T-helper 17 cell (primary cell): ENCODE measurements around the gene MAP2. TPM values are rescaled to one million over a fixed set of nuclear protein-coding genes. Genes with fewer than 3 reads are reported as not detected.

Source experiments
- ATAC-seq: fragments of 150-1000 bp; cut with Tn5 transposase; 2 replicates; pipeline ENCODE4 v1.10.0; 2021; ENCODE audit warnings: mild to moderate bottlenecking, moderate library complexity
- DNase-seq, 3 donors: peaks; one replicate each; pipeline versions ENCODE4 v3.0.0 to v3.0.0-alpha.2; 2020 to 2021
- H3K9me3 ChIP-seq: one replicate; pipeline ENCODE4 v1.7.0; 2013; ENCODE audit warnings: low read length, mild to moderate bottlenecking; ENCODE audit not compliant: control insufficient read depth, poor library complexity, severe bottlenecking
- H3K27ac Mint-ChIP-seq: one replicate; pipeline ENCODE4 v1.8.0; 2022; ENCODE audit warnings: mild to moderate bottlenecking, moderate library complexity, mixed read lengths
- H3K27me3 Mint-ChIP-seq: one replicate; pipeline ENCODE4 v1.8.0; 2022; ENCODE audit warnings: mixed read lengths
- H3K36me3 Mint-ChIP-seq: one replicate; pipeline ENCODE4 v1.8.0; 2022; ENCODE audit warnings: low read depth, mixed read lengths
- H3K4me1 Mint-ChIP-seq: one replicate; pipeline ENCODE4 v1.8.0; 2022; ENCODE audit warnings: mild to moderate bottlenecking, mixed read lengths
- H3K4me3 Mint-ChIP-seq: one replicate; pipeline ENCODE4 v1.8.0; 2022; ENCODE audit warnings: mild to moderate bottlenecking, moderate library complexity, mixed read lengths
- total RNA-seq, 4 donors: library from RNA in 2 of 4; stranded (reverse) in 2 of 4; gene quantifications; one replicate each; pipeline ENCODE4 v1.2.3 and lab custom pipeline; 2022 to 2026

The MAP2 gene
- total RNA-seq, 2 donors from 2014 or later = 0.17 to 0.94 TPM

GRCh38 chr2:209445485-209445884, 21.6 kb downstream of the MAP2 start:
- ATAC-seq (no peak), DNase-seq (no peak)
- H3K27ac Mint-ChIP-seq = no peak overlapping the region
- no peaks in the 10 kb centered on the region for H3K9me3 ChIP-seq
- H3K36me3 Mint-ChIP-seq = no peaks in the 10 kb centered on the region
- H3K4me1 Mint-ChIP-seq = no peaks in the 10 kb centered on the region
- no peak overlapping the region for H3K4me3 Mint-ChIP-seq
- no peaks in the 10 kb centered on the region for H3K27me3 Mint-ChIP-seq

GRCh38 chr2:209451209-209451834, 27.5 kb downstream of the MAP2 start:
- Mint-ChIP-seq H3K4me3 (no peak overlapping the region), H3K27ac (no peak overlapping the region), H3K27me3 (no peaks in the 10 kb centered on the region), H3K4me1 (no peaks in the 10 kb centered on the region), H3K36me3 (no peaks in the 10 kb centered on the region)
- ATAC-seq (no peak), DNase-seq (no peak)
- H3K9me3 ChIP-seq = no peaks in the 10 kb centered on the region

GRCh38 chr2:209456489-209456888, 32.6 kb downstream of the MAP2 start:
- H3K9me3 ChIP-seq = no peaks in the 10 kb centered on the region
- no peak overlapping the region for H3K27ac Mint-ChIP-seq
- no peaks in the 10 kb centered on the region for H3K27me3 Mint-ChIP-seq
- DNase-seq (no peak), ATAC-seq (no peak)
- no peaks in the 10 kb centered on the region for H3K4me1 Mint-ChIP-seq
- no peaks in the 10 kb centered on the region for H3K36me3 Mint-ChIP-seq
- H3K4me3 Mint-ChIP-seq = no peak overlapping the region

GRCh38 chr2:209458008-209458979, 34.4 kb downstream of the MAP2 start:
- no peak overlapping the region for H3K27ac Mint-ChIP-seq
- H3K9me3 ChIP-seq = no peaks in the 10 kb centered on the region
- ATAC-seq = no peak

GRCh38 chr2:209459359-209459758, 35.5 kb downstream of the MAP2 start:
- H3K4me3 Mint-ChIP-seq = no peak overlapping the region
- H3K27ac Mint-ChIP-seq = no peak overlapping the region
- H3K36me3 Mint-ChIP-seq = no peaks in the 10 kb centered on the region

More at GRCh38 chr2:209458008-209458979, 34.4 kb downstream of the MAP2 start:
- Mint-ChIP-seq H3K4me3 (no peak overlapping the region), H3K36me3 (no peaks in the 10 kb centered on the region), H3K27me3 (no peaks in the 10 kb centered on the region), H3K4me1 (no peaks in the 10 kb centered on the region)
- no peak for DNase-seq

DNA sequence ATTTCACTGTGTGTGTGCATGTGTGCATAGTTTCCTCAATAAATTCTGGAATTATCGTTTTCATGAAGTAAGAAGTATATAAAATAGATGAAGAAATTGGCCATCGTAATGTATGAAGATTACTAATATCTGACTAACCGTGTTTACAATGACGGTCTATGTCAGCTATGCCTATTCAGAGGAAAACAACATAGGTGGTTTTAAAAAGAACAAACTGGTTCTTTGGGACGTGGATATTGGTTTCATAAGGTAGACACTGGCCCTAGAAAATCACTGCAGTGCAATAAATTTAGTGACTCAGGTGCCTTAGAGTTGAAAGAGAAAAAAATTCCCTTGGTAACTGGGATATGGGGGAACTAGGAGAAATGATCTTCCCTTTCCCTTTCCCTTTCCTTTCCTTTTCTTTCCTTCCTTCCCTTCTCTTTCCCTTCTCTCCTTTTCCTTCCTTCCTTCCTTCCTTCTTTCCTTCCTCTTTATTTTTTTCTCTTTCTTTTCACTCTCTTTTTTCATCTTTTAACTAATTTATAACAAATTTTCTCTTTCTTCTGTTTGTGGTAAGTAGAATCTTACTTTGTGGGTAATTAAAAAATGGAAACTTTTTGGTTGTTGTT, 36.4 kb downstream of the MAP2 start:
- no peaks in the 10 kb centered on the region for H3K4me1 Mint-ChIP-seq

More at GRCh38 chr2:209459359-209459758, 35.5 kb downstream of the MAP2 start:
- H3K4me1 Mint-ChIP-seq = no peaks in the 10 kb centered on the region
- ATAC-seq = no peak
- H3K27me3 Mint-ChIP-seq = no peaks in the 10 kb centered on the region
- H3K9me3 ChIP-seq = no peaks in the 10 kb centered on the region
- DNase-seq = no peak

GRCh38 chr2:209463226-209463625, 39.4 kb downstream of the MAP2 start:
- no peaks in the 10 kb centered on the region for H3K9me3 ChIP-seq
- H3K4me1 Mint-ChIP-seq = no peaks in the 10 kb centered on the region
- DNase-seq = no peak
- no peak overlapping the region for H3K4me3 Mint-ChIP-seq
- no peaks in the 10 kb centered on the region for H3K36me3 Mint-ChIP-seq
- ATAC-seq = no peak
- H3K27me3 Mint-ChIP-seq = no peaks in the 10 kb centered on the region
- no peak overlapping the region for H3K27ac Mint-ChIP-seq

More for the DNA sequence above, 36.4 kb downstream of the MAP2 start:
- DNase-seq (no peak), ATAC-seq (no peak)
- no peak overlapping the region for H3K27ac Mint-ChIP-seq
- no peak overlapping the region for H3K4me3 Mint-ChIP-seq
- H3K9me3 ChIP-seq = no peaks in the 10 kb centered on the region
- H3K27me3 Mint-ChIP-seq = no peaks in the 10 kb centered on the region
- H3K36me3 Mint-ChIP-seq = no peaks in the 10 kb centered on the region

- H3K36me3 Mint-ChIP-seq = no peaks in the 10 kb centered on the region
- H3K4me1 Mint-ChIP-seq = no peaks in the 10 kb centered on the region
- H3K27ac Mint-ChIP-seq = no peak overlapping the region
- no peak overlapping the region for H3K4me3 Mint-ChIP-seq
- DNase-seq = no peak
- no peak for ATAC-seq
- H3K27me3 Mint-ChIP-seq = no peaks in the 10 kb centered on the region
- no peaks in the 10 kb centered on the region for H3K9me3 ChIP-seq
These were observed 40.0 kb downstream of the MAP2 start for GRCh38 chr2:209463835-209464234.

GRCh38 chr2:209468846-209469245, 45.0 kb downstream of the MAP2 start:
- H3K27ac Mint-ChIP-seq = no peak overlapping the region
- H3K9me3 ChIP-seq = no peaks in the 10 kb centered on the region
- no peaks in the 10 kb centered on the region for H3K27me3 Mint-ChIP-seq
- DNase-seq (no peak), ATAC-seq (no peak)
- no peaks in the 10 kb centered on the region for H3K36me3 Mint-ChIP-seq
- H3K4me3 Mint-ChIP-seq = no peak overlapping the region
- H3K4me1 Mint-ChIP-seq = no peaks in the 10 kb centered on the region

GRCh38 chr2:209469481-209469880, 45.6 kb downstream of the MAP2 start:
- no peak for DNase-seq
- H3K36me3 Mint-ChIP-seq = no peaks in the 10 kb centered on the region
- no peak overlapping the region for H3K27ac Mint-ChIP-seq
- no peaks in the 10 kb centered on the region for H3K4me1 Mint-ChIP-seq
- ATAC-seq = no peak
- H3K9me3 ChIP-seq = no peaks in the 10 kb centered on the region
- H3K4me3 Mint-ChIP-seq = no peak overlapping the region
- H3K27me3 Mint-ChIP-seq = no peaks in the 10 kb centered on the region

GRCh38 chr2:209470466-209470865, 46.6 kb downstream of the MAP2 start:
- DNase-seq (no peak), ATAC-seq (no peak)
- no peak overlapping the region for H3K27ac Mint-ChIP-seq
- H3K4me3 Mint-ChIP-seq = no peak overlapping the region
- H3K4me1 Mint-ChIP-seq = no peaks in the 10 kb centered on the region
- no peaks in the 10 kb centered on the region for H3K36me3 Mint-ChIP-seq
- no peaks in the 10 kb centered on the region for H3K9me3 ChIP-seq
- no peaks in the 10 kb centered on the region for H3K27me3 Mint-ChIP-seq

DNA sequence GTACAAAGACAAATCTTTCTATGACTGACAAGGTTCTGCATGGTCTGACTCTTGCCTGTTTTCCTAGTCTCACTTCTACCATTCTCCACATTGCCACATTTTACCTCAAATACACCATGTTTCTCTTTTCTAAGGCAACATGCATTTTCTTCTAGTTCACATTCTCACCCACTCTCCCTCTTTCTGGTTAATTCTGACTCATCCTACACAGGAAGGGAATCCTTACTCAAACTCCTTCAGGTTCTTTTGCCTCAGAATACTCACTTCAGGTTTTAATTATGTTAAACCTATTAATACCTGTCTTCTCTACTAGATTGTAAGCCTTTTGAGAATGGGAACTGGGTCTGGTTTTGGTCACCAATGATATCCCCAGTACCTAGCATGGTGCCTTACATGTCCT, 47.2 kb downstream of the MAP2 start:
- H3K27me3 Mint-ChIP-seq = no peaks in the 10 kb centered on the region
- H3K36me3 Mint-ChIP-seq = no peaks in the 10 kb centered on the region

GRCh38 chr2:209472112-209472832, 48.4 kb downstream of the MAP2 start:
- H3K27ac Mint-ChIP-seq = no peak overlapping the region
- H3K4me1 Mint-ChIP-seq = no peaks in the 10 kb centered on the region
- ATAC-seq (no peak), DNase-seq (no peak)
- no peaks in the 10 kb centered on the region for H3K36me3 Mint-ChIP-seq
- H3K27me3 Mint-ChIP-seq = no peaks in the 10 kb centered on the region
- no peak overlapping the region for H3K4me3 Mint-ChIP-seq
- H3K9me3 ChIP-seq = no peaks in the 10 kb centered on the region

More for the DNA sequence above, 47.2 kb downstream of the MAP2 start:
- H3K9me3 ChIP-seq = no peaks in the 10 kb centered on the region
- ATAC-seq (no peak), DNase-seq (no peak)
- no peak overlapping the region for H3K27ac Mint-ChIP-seq
- no peak overlapping the region for H3K4me3 Mint-ChIP-seq
- H3K4me1 Mint-ChIP-seq = no peaks in the 10 kb centered on the region
